Endothelial cell of umbilical vein (primary cell): ENCODE measurements around the gene COPS2. TPM values are rescaled to one million over a fixed set of nuclear protein-coding genes. Genes with fewer than 3 reads are reported as not detected.

ENCODE experiments used
- BruUV-seq: library from RNA; stranded (reverse); fragments of 400-500 nt; replicated peaks from 2 replicates; lab custom pipeline; 2021; lab: Mats Ljungman, UMichigan
- CTCF ChIA-PET: fragments of 300-600, 350-600 bp; sonication (Branson Sonifier 250); formaldehyde crosslinking; loops from one replicate; lab custom pipeline; 2021; ENCODE audit warnings: antibody characterized with exemption, inconsistent platforms; lab: Charles Lee
- POLR2A ChIA-PET: fragments of 300-600, 350-600 bp; sonication (Branson Sonifier 250); formaldehyde crosslinking; loops from one replicate; lab custom pipeline; 2021; ENCODE audit warnings: antibody characterized with exemption, inconsistent platforms; lab: Charles Lee
- DNase-seq: peaks from one replicate; pipeline ENCODE4 v3.0.0-alpha.2; 2011; ENCODE audit warnings: low read depth, low spot score
- FAIRE-seq: peaks from 2 replicates; lab custom pipeline; 2011; peaks lifted over from hg19 to GRCh38; lab: Jason Lieb, UNC
- H2AFZ ChIP-seq: 2 replicates; pipeline ENCODE4 v1.6.0; 2012; ENCODE audit warnings: low read depth, low read length, control low read depth, inconsistent platforms
- H3K27ac ChIP-seq: 2 replicates; pipeline ENCODE4 v1.5.1; 2011; ENCODE audit warnings: low read depth, mild to moderate bottlenecking, control low read depth, low read length, moderate library complexity; ENCODE audit not compliant: insufficient read depth
- H3K27me3 ChIP-seq, 2 experiments: 2 replicates each; pipeline versions ENCODE4 v1.6.0 to v1.6.1; 2011; ENCODE audit warnings: low read length in 2 of 2, mixed read lengths in 1 of 2; ENCODE audit not compliant: control insufficient read depth in 2 of 2, insufficient read depth in 2 of 2
- H3K36me3 ChIP-seq, 2 experiments: 2 replicates in 1 of 2; 3 replicates in 1 of 2; pipeline ENCODE4 v1.5.1; 2011; ENCODE audit warnings: low read length in 2 of 2, mild to moderate bottlenecking in 1 of 2, moderate library complexity in 1 of 2; ENCODE audit not compliant: control insufficient read depth in 2 of 2, insufficient read depth in 2 of 2; ENCODE audit errors: extremely low read depth in 1 of 2
- H3K4me1 ChIP-seq: 3 replicates; pipeline ENCODE4 v1.5.1; 2011; ENCODE audit warnings: mild to moderate bottlenecking, low read length; ENCODE audit not compliant: control insufficient read depth, insufficient read depth; ENCODE audit errors: extremely low read depth
- H3K4me2 ChIP-seq: 2 replicates; pipeline ENCODE4 v1.6.1; 2011; ENCODE audit warnings: low read length, control low read depth, mixed read lengths; ENCODE audit not compliant: insufficient read depth
- H3K4me3 ChIP-seq, 3 experiments: fragments of 200-600 bp in 1 of 3; sonication (generic), shearing (Covaris generic) in 1 of 3; replicated peaks in 1 of 3; 2 replicates each; pipeline ENCODE4 v1.5.1; 2011 to 2016; ENCODE audit warnings: control low read depth in 3 of 3, low read length in 3 of 3, mild to moderate bottlenecking in 2 of 3, inconsistent platforms in 1 of 3, low read depth in 1 of 3, moderate library complexity in 1 of 3; ENCODE audit not compliant: insufficient read depth in 1 of 3
- H3K79me2 ChIP-seq: 2 replicates; pipeline ENCODE4 v1.6.0; 2012; ENCODE audit warnings: low read length, inconsistent platforms; ENCODE audit not compliant: control insufficient read depth, insufficient read depth
- H3K9ac ChIP-seq: replicated peaks from 2 replicates; pipeline ENCODE3; 2011; ENCODE audit warnings: low read length, control low read depth; ENCODE audit not compliant: insufficient read depth; ENCODE audit errors: extremely low read depth
- H3K9me1 ChIP-seq: replicated peaks from 3 replicates; pipeline ENCODE4 v1.6.0; 2011; ENCODE audit warnings: mild to moderate bottlenecking, low read length; ENCODE audit not compliant: control insufficient read depth, insufficient read depth; ENCODE audit errors: extremely low read depth
- H3K9me3 ChIP-seq: replicated peaks from 2 replicates; pipeline ENCODE4 v1.5.1; 2012; ENCODE audit warnings: low read length, inconsistent platforms; ENCODE audit not compliant: control insufficient read depth, insufficient read depth
- H4K20me1 ChIP-seq: replicated peaks from 2 replicates; pipeline ENCODE3; 2011; ENCODE audit warnings: mild to moderate bottlenecking, low read length; ENCODE audit not compliant: control insufficient read depth, insufficient read depth; ENCODE audit errors: extremely low read depth
- CTCF ChIP-seq, 2 donors: IDR thresholded peaks; 1 replicate in 1 of 2; 2 replicates in 1 of 2; pipeline ENCODE4 v1.5.1; 2011; ENCODE audit warnings: low read length in 2 of 2, mild to moderate bottlenecking in 2 of 2, moderate library complexity in 2 of 2, control low read depth in 1 of 2, inconsistent platforms in 1 of 2, low read depth in 1 of 2; ENCODE audit not compliant: insufficient read depth in 1 of 2; ENCODE audit errors: extremely low read depth in 1 of 2
- EZH2 ChIP-seq: IDR thresholded peaks from 2 replicates; pipeline ENCODE4 v1.6.1; 2012; ENCODE audit warnings: borderline replicate concordance, low read depth, mild to moderate bottlenecking, moderate library complexity, low read length, inconsistent platforms; ENCODE audit not compliant: severe bottlenecking
- FOS ChIP-seq: IDR thresholded peaks from 2 replicates; pipeline ENCODE4 v1.6.1; 2011; ENCODE audit warnings: mild to moderate bottlenecking, low read length, moderate library complexity, borderline replicate concordance; ENCODE audit not compliant: insufficient read depth
- GATA2 ChIP-seq: IDR thresholded peaks from 2 replicates; pipeline ENCODE4 v1.7.0; 2011; ENCODE audit warnings: low read depth, mild to moderate bottlenecking, moderate library complexity, mixed read lengths, low read length; ENCODE audit not compliant: insufficient read length, insufficient read depth
- JUN ChIP-seq: IDR thresholded peaks from 2 replicates; pipeline ENCODE4 v1.6.1; 2011; ENCODE audit warnings: borderline replicate concordance, low read depth; ENCODE audit not compliant: insufficient read length, insufficient read depth
- MAX ChIP-seq: IDR thresholded peaks from 2 replicates; pipeline ENCODE4 v1.6.1; 2011; ENCODE audit not compliant: insufficient read depth, insufficient read length
- MYC ChIP-seq: IDR thresholded peaks from one replicate; pipeline ENCODE4 v1.6.1; 2011; ENCODE audit warnings: mild to moderate bottlenecking, low read depth, low read length
- POLR2A ChIP-seq: IDR thresholded peaks from 2 replicates; pipeline ENCODE4 v1.6.1; 2012; ENCODE audit warnings: low read depth, mild to moderate bottlenecking, control low read depth, low read length
- POLR2AphosphoS5 ChIP-seq: IDR thresholded peaks from 2 replicates; pipeline ENCODE4 v1.6.1; 2012; ENCODE audit warnings: low read depth, mild to moderate bottlenecking, control low read depth, low read length, moderate library complexity; ENCODE audit not compliant: insufficient read depth
- dilution Hi-C: fragments of 300-500 bp; cut with MboI; formaldehyde crosslinking; loops from one replicate; pipeline ENCODE4 v1.15.0; 2019; ENCODE audit warnings: low sequenced_read_pairs; ENCODE audit not compliant: extremely low pct_ligation_motif_present
- intact Hi-C: fragments of 100-400 bp; cut with micrococcal nuclease; formaldehyde crosslinking; loops from one replicate; pipeline ENCODE4 v1.10.0; 2022
- polyA plus RNA-seq, 4 experiments: library from polyadenylated mRNA; depleted of rRNA in 3 of 4; stranded (reverse) in 3 of 4; unstranded in 1 of 4; fragments of >200 nt; gene quantifications; 2 replicates each; pipeline versions ENCODE4 v1.2.1 to v1.2.3, GENCODE V29; 2011 to 2012; ENCODE audit warnings: missing spikeins in 1 of 4
- total RNA-seq: library from RNA; stranded (reverse); gene quantifications from 2 replicates; pipeline ENCODE4 v1.2.3, GENCODE V29; 2021

The COPS2 gene
- total and polyA plus RNA-seq, 2 donors (not counting 3 experiments of a cell fraction or from before 2014, with no cell fraction given), result 20.2 to 79.3 TPM

GRCh38 chr15:49174902-49175301 is 19.5 kb upstream of the COPS2 start:
- Histone ChIP-seq H3K79me2 (peaks cover 25% of the 10 kb centered on the region), H3K9me1 (no peaks in the 10 kb centered on the region), H3K4me2 (no peak overlapping the region), H3K9me3 (no peaks in the 10 kb centered on the region), H3K4me3 (no peak overlapping the region), H3K27me3 (no peaks in the 10 kb centered on the region), H3K27ac (no peak overlapping the region), H4K20me1 (no peaks in the 10 kb centered on the region), H2AFZ (no peak overlapping the region), H3K4me1 (peaks cover 6% of the 10 kb centered on the region), H3K9ac (no peak overlapping the region), H3K36me3 (no peaks in the 10 kb centered on the region)
- no peak for FAIRE-seq
- POLR2A ChIA-PET, result no interaction called here
- intact Hi-C loops (loop anchor here (5.0 kb wide), 1 partner anchor 447 kb away; the partner anchor contains the start of genes DTWD1 and FAM227B), dilution Hi-C loops (no loop called here)
- DNase-seq, result no peak
- CTCF ChIA-PET, result interaction anchor here (1.3 to 1.4 kb wide), 3 partner anchors 29 to 313 kb away, joined by 3 to 5 read pairs (median 4); no protein-coding TSS in a partner anchor
- TF ChIP-seq EZH2 (no peak), FOS (no peak), POLR2AphosphoS5 (no peak), MYC (no peak), GATA2 (no peak), JUN (no peak), POLR2A (no peak), MAX (no peak), CTCF (IDR thresholded peaks at IDR 0.05; ENCODE audit: extremely low read depth in 1 of 2, insufficient read depth in 1 of 2, low read depth in 1 of 2, low read length in 2 of 2) (no peak)
- no TSS peak for BruUV-seq
